Skeletal muscle cell (primary cell): ENCODE data around the gene PER2.

Source experiments
- DNase-seq: peaks from one replicate; pipeline ENCODE4 v3.0.0-alpha.2; 2010; ENCODE audit warnings: low read depth
- H3K4me3 ChIP-seq: 2 replicates; pipeline ENCODE4 v1.5.1; 2011; ENCODE audit warnings: low read depth, mild to moderate bottlenecking, control low read depth, low read length, moderate library complexity

The PER2 gene

GRCh38 chr2:238237431-238238135, 50.8 kb downstream of the PER2 start:
- DNase-seq = no peak
- H3K4me3 ChIP-seq = no peak overlapping the region

- no peak for DNase-seq
- H3K4me3 ChIP-seq = no peak overlapping the region
Measured at GRCh38 chr2:238236571-238236970, 51.8 kb downstream of the PER2 start.

- no peak for DNase-seq
- no peak overlapping the region for H3K4me3 ChIP-seq
Measured at GRCh38 chr2:238235856-238236255, 52.6 kb downstream of the PER2 start.

- no peak overlapping the region for H3K4me3 ChIP-seq
- no peak for DNase-seq
Measured at GRCh38 chr2:238235331-238235732, 53.1 kb downstream of the PER2 start.

GRCh38 chr2:238233625-238234024, 54.8 kb downstream of the PER2 start:
- H3K4me3 ChIP-seq = no peak overlapping the region
- no peak for DNase-seq

- no peak for DNase-seq
- peak overlapping the region; percentile 49 for H3K4me3 ChIP-seq
Measured at GRCh38 chr2:238231809-238232208, 56.6 kb downstream of the PER2 start.

GRCh38 chr2:238231251-238231793, 57.1 kb downstream of the PER2 start:
- no peak for DNase-seq
- H3K4me3 ChIP-seq = peak overlapping the region; percentile 49

- H3K4me3 ChIP-seq = no peak overlapping the region
- DNase-seq = no peak
Measured at GRCh38 chr2:238230699-238231098, 57.7 kb downstream of the PER2 start.

GRCh38 chr2:238228700-238229099, 59.7 kb downstream of the PER2 start:
- DNase-seq = no peak
- no peak overlapping the region for H3K4me3 ChIP-seq

- DNase-seq = no peak
- H3K4me3 ChIP-seq = no peak overlapping the region
Measured at GRCh38 chr2:238227587-238228032, 60.8 kb downstream of the PER2 start.

GRCh38 chr2:238226698-238227586, 61.5 kb downstream of the PER2 start:
- no peak for DNase-seq
- H3K4me3 ChIP-seq = no peak overlapping the region

GRCh38 chr2:238225911-238226697, 62.3 kb downstream of the PER2 start:
- no peak for DNase-seq
- H3K4me3 ChIP-seq = no peak overlapping the region

GRCh38 chr2:238225121-238225520, 63.3 kb downstream of the PER2 start:
- no peak overlapping the region for H3K4me3 ChIP-seq

GRCh38 chr2:238224356-238225035, 63.9 kb downstream of the PER2 start:
- no peak for DNase-seq
- H3K4me3 ChIP-seq = no peak overlapping the region

More at GRCh38 chr2:238225121-238225520, 63.3 kb downstream of the PER2 start:
- no peak for DNase-seq

- no peak overlapping the region for H3K4me3 ChIP-seq
- DNase-seq = no peak
Measured at GRCh38 chr2:238220892-238221521, 67.4 kb downstream of the PER2 start.

GRCh38 chr2:238220274-238220891, 68.0 kb downstream of the PER2 start:
- no peak overlapping the region for H3K4me3 ChIP-seq
- DNase-seq = no peak

- no peak for DNase-seq
- H3K4me3 ChIP-seq = no peak overlapping the region
Measured at GRCh38 chr2:238216651-238217184, 71.7 kb downstream of the PER2 start.

- no peak overlapping the region for H3K4me3 ChIP-seq
- no peak for DNase-seq
Measured at GRCh38 chr2:238207006-238207405, 81.4 kb downstream of the PER2 start.
